Esophagus (tissue), 2 donors: ENCODE data around the gene TESPA1. TPM values are rescaled to one million over a fixed set of nuclear protein-coding genes. Genes with fewer than 3 reads are reported as not detected.

Source experiments
- H3K27ac ChIP-seq, 2 donors: one replicate each; pipeline ENCODE4 v1.5.1; 2013; ENCODE audit warnings: low read depth in 2 of 2, mild to moderate bottlenecking in 2 of 2, inconsistent platforms in 1 of 2, low read length in 1 of 2, moderate library complexity in 1 of 2
- H3K27me3 ChIP-seq, 2 donors: one replicate each; pipeline ENCODE4 v1.6.1; 2013; ENCODE audit warnings: low read length in 2 of 2, control low read depth in 1 of 2, mild to moderate bottlenecking in 1 of 2; ENCODE audit not compliant: insufficient read depth in 2 of 2, control insufficient read depth in 1 of 2
- H3K36me3 ChIP-seq, 2 donors: one replicate each; pipeline ENCODE4 v1.6.1; 2013; ENCODE audit warnings: low read length in 1 of 2; ENCODE audit not compliant: control insufficient read depth in 2 of 2, insufficient read depth in 2 of 2
- H3K4me1 ChIP-seq, 2 donors: one replicate each; pipeline ENCODE4 v1.6.1; 2013; ENCODE audit warnings: low read length in 1 of 2; ENCODE audit not compliant: control insufficient read depth in 2 of 2, insufficient read depth in 2 of 2
- H3K4me3 ChIP-seq, 2 donors: one replicate each; pipeline ENCODE4 v1.5.1; 2013; ENCODE audit warnings: low read length in 2 of 2, mild to moderate bottlenecking in 2 of 2, low read depth in 1 of 2, moderate library complexity in 1 of 2
- H3K9me3 ChIP-seq, 2 donors: one replicate each; pipeline ENCODE4 v1.6.1; 2013; ENCODE audit warnings: mild to moderate bottlenecking in 2 of 2, low read depth in 1 of 2, low read length in 1 of 2, moderate library complexity in 1 of 2; ENCODE audit not compliant: control insufficient read depth in 2 of 2, insufficient read depth in 1 of 2
- WGBS, 2 donors: extraction: QIAGEN DNeasy Blood & Tissue Kit; methylation state at CpG; one replicate each; pipeline ENCODE4 v1.1.7; 2013; 5-methylcytosine and 5-hydroxymethylcytosine counted together
- polyA plus RNA-seq, 2 donors: library from polyadenylated mRNA; stranded (reverse); fragments of 200-250 nt; gene quantifications; one replicate each; pipeline ENCODE4 v1.2.3, GENCODE V29; 2013
- donor health status: healthy with polysubstance abuse.
- donor health status: Bipolar disorder and iron deficiency.

TESPA1 gene
- polyA plus RNA-seq, 2 donors: 0.26 to 0.32 TPM

DNA sequence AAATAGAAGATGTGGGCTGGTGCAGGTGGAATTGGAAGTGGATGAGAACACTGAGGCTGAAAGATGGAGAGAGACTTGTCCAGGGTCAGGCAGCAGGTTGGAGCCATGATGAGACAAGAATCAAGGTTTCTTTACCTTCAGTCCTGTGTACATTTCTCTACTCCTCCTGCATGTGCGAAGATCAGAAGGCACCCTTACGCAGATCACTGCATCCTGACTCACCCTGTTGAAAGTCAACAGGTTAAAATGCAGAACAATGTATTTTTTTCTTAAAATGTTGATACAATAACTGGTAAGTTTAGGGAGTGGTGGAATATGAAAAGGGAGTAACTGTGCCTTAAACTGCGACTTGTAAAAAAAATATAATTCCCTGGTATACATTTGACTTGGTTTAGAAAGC lies 47.8 kb downstream of the TESPA1 start:
- H3K9me3 ChIP-seq: no peaks in the 10 kb centered on the region
- no peak overlapping the region for H3K4me3 ChIP-seq
- 32 to 54% methylated on average over 3 of the region's 3 CpGs for WGBS, 2 donors
- H3K27ac ChIP-seq: no peak overlapping the region
- peaks cover 0 to 2% of the 10 kb centered on the region in 2 donors for H3K4me1 ChIP-seq
- no peaks in the 10 kb centered on the region for H3K36me3 ChIP-seq
- no peaks in the 10 kb centered on the region for H3K27me3 ChIP-seq

- Histone ChIP-seq H3K27me3 (no peaks in the 10 kb centered on the region), H3K4me3 (no peak overlapping the region), H3K27ac (peak overlapping the region; percentile 85), H3K4me1 (no peaks in the 10 kb centered on the region), H3K9me3 (no peaks in the 10 kb centered on the region), H3K36me3 (no peaks in the 10 kb centered on the region)
- 24 to 41% methylated on average over 5 of the region's 5 CpGs for WGBS, 2 donors
Measured at GRCh38 chr12:54935235-54935951, 49.2 kb downstream of the TESPA1 start.

DNA sequence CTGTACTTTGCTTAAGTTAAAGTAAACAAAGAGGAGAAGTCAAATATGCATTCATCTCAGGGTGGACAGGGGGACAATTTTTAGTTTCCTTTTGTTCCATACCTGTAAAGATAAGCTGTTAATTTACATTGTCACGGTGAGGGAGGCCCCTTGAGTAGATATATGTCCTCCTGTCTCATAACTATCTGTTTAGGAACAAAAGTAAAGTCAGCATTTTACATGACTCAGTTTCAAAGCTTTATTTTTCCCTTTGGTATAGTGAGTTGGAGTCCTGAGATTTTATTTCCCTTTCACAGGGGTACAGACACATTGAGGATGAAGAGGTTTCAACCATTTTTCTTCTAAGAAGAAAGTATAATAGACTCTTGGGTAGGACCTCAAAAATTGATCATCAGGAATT lies 50.1 kb downstream of the TESPA1 start:
- Histone ChIP-seq H3K27ac (no peak overlapping the region), H3K36me3 (no peaks in the 10 kb centered on the region), H3K4me1 (no peaks in the 10 kb centered on the region), H3K27me3 (no peaks in the 10 kb centered on the region), H3K4me3 (no peak overlapping the region), H3K9me3 (peaks cover 0 to 2% of the 10 kb centered on the region in 2 donors)
- 18 to 48% methylated on average over 1 of the region's 1 CpG for WGBS, 2 donors

- no peaks in the 10 kb centered on the region for H3K36me3 ChIP-seq
- no peaks in the 10 kb centered on the region for H3K4me1 ChIP-seq
- H3K27me3 ChIP-seq: no peaks in the 10 kb centered on the region
- 36 to 47% methylated on average over 1 of the region's 1 CpG for WGBS, 2 donors
- no peak overlapping the region for H3K4me3 ChIP-seq
- peaks cover 0 to 2% of the 10 kb centered on the region in 2 donors for H3K9me3 ChIP-seq
- peak overlapping the region in 1 of 2 donors; percentile 15 for H3K27ac ChIP-seq
Measured at GRCh38 chr12:54933376-54933775, 51.2 kb downstream of the TESPA1 start.

- peaks cover 0 to 2% of the 10 kb centered on the region in 2 donors for H3K9me3 ChIP-seq
- no peak overlapping the region for H3K27ac ChIP-seq
- H3K4me1 ChIP-seq: no peaks in the 10 kb centered on the region
- H3K27me3 ChIP-seq: no peaks in the 10 kb centered on the region
- 49 to 63% methylated on average over 2 of the region's 2 CpGs for WGBS, 2 donors
- H3K36me3 ChIP-seq: no peaks in the 10 kb centered on the region
- H3K4me3 ChIP-seq: no peak overlapping the region
Measured at GRCh38 chr12:54932691-54933090, 51.9 kb downstream of the TESPA1 start.

GRCh38 chr12:54932038-54932437 lies 52.5 kb downstream of the TESPA1 start:
- no peaks in the 10 kb centered on the region for H3K36me3 ChIP-seq
- no peak overlapping the region for H3K4me3 ChIP-seq
- WGBS, 2 donors: 98% methylated on average over 4 of the region's 4 CpGs
- H3K27ac ChIP-seq: no peak overlapping the region
- H3K4me1 ChIP-seq: no peaks in the 10 kb centered on the region
- H3K9me3 ChIP-seq: peaks cover 0 to 2% of the 10 kb centered on the region in 2 donors
- no peaks in the 10 kb centered on the region for H3K27me3 ChIP-seq

GRCh38 chr12:54929998-54930397 lies 54.6 kb downstream of the TESPA1 start:
- H3K36me3 ChIP-seq: no peaks in the 10 kb centered on the region
- no peaks in the 10 kb centered on the region for H3K27me3 ChIP-seq
- H3K27ac ChIP-seq: peak overlapping the region in 1 of 2 donors; percentile 22
- no peaks in the 10 kb centered on the region for H3K4me1 ChIP-seq
- H3K9me3 ChIP-seq: peaks cover 0 to 2% of the 10 kb centered on the region in 2 donors
- WGBS, 2 donors: 70 to 72% methylated on average over 3 of the region's 3 CpGs
- H3K4me3 ChIP-seq: no peak overlapping the region

DNA sequence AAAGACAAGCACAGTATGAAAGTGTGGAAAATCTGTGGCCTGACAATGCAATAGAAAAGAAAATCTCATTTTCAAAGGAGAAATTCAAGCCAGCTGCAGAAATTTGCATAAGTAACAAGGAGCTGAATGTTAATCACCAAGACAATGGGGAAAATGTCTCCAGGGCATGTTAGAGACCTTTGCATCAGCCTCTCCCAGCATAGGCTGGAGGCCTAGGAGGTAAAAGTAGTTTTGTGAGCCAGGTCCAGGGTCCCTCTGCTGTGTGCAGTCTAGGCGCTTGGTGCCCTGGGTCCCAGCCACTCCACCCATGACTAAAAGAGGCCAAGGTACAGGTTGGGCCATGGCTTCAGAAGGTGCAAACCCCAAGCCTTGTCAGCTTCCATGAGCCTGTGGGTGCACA lies 58.3 kb downstream of the TESPA1 start:
- Histone ChIP-seq H3K9me3 (peaks cover 0 to 2% of the 10 kb centered on the region in 2 donors), H3K27me3 (no peaks in the 10 kb centered on the region), H3K27ac (no peak overlapping the region), H3K4me3 (no peak overlapping the region), H3K4me1 (no peaks in the 10 kb centered on the region), H3K36me3 (no peaks in the 10 kb centered on the region)
- 95 to 100% methylated on average over 1 of the region's 1 CpG for WGBS, 2 donors

GRCh38 chr12:54924972-54925707 lies 59.4 kb downstream of the TESPA1 start:
- no peak overlapping the region for H3K4me3 ChIP-seq
- no peaks in the 10 kb centered on the region for H3K27me3 ChIP-seq
- H3K27ac ChIP-seq: no peak overlapping the region
- peaks cover 0 to 2% of the 10 kb centered on the region in 2 donors for H3K9me3 ChIP-seq
- H3K36me3 ChIP-seq: no peaks in the 10 kb centered on the region
- no peaks in the 10 kb centered on the region for H3K4me1 ChIP-seq
- WGBS, 2 donors: 51 to 57% methylated on average over 8 of the region's 8 CpGs
